Loucy (cell line): ENCODE results near the gene RNU5B-1.

Experiments
- EZH2phosphoT487 ChIP-seq: fragments of 200-600 bp; IDR thresholded peaks from 2 replicates; pipeline ENCODE4 v1.6.1; 2018; ENCODE audit warnings: antibody characterized with exemption, mild to moderate bottlenecking, moderate library complexity, borderline replicate concordance
- TF ChIP-seq, protein P1 (sequence below): fragments of 200-600 bp; sonication (generic); conservative IDR thresholded peaks from 2 replicates; pipeline ENCODE4 v1.5.1; 2014; ENCODE audit warnings: mild to moderate bottlenecking, antibody characterized with exemption, low read length

GRCh38 chr15:65310431-65311137, 6.1 kb downstream of the RNU5B-1 start:
- TF ChIP-seq, protein P1, sequence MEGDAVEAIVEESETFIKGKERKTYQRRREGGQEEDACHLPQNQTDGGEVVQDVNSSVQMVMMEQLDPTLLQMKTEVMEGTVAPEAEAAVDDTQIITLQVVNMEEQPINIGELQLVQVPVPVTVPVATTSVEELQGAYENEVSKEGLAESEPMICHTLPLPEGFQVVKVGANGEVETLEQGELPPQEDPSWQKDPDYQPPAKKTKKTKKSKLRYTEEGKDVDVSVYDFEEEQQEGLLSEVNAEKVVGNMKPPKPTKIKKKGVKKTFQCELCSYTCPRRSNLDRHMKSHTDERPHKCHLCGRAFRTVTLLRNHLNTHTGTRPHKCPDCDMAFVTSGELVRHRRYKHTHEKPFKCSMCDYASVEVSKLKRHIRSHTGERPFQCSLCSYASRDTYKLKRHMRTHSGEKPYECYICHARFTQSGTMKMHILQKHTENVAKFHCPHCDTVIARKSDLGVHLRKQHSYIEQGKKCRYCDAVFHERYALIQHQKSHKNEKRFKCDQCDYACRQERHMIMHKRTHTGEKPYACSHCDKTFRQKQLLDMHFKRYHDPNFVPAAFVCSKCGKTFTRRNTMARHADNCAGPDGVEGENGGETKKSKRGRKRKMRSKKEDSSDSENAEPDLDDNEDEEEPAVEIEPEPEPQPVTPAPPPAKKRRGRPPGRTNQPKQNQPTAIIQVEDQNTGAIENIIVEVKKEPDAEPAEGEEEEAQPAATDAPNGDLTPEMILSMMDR: no peak
- no peak for TF ChIP-seq EZH2phosphoT487
